ENCODE measurements around the gene WDR43. TPM values are rescaled to one million over a fixed set of nuclear protein-coding genes. Genes with fewer than 3 reads are reported as not detected.
A peak's percentile ranks its signal among the peaks of the same experiment; 100 is the strongest.

WDR43 gene
- total and polyA plus RNA-seq, 9 of the 15 experiments (the other 6 are each of a cell fraction or from before 2014, with no cell fraction given), result 34.6 to 197 (median 105) TPM

DNA sequence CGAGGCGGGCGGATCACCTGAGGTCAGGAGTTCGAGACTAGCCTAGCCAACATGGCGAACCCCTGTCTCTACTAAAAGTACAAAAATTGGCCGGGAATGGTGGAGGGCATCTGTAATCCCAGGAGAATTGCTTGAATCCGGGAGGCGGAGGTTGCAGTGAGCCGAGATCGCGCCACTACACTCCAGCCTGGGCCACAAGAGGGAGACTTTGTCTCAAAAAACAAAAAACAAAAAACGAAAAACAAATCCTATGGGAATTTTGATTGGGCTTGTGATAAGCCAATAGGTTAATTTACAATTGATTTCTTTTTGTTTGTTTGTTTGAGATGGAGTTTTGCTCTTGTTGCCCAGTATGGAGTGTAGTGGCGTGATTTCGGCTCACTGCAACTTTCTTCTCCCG lies 62.4 kb downstream of the WDR43 start:
- no peaks in the 10 kb centered on the region for H3K79me2 ChIP-seq (ENCODE audit: control insufficient read depth, insufficient read depth, low read length)
- peaks cover 4% of the 10 kb centered on the region; the same call in 1 of the 2 replicates for H4K20me1 ChIP-seq (replicated peaks; ENCODE audit: control insufficient read depth, insufficient read depth, low read length)
- 0 out of 2 replicates have a peak overlapping the region, but pooled peaks have one; percentile 6 for H3K4me3 ChIP-seq
- FAIRE-seq, result peak; percentile 72
- H3K27me3 ChIP-seq (ENCODE audit: control insufficient read depth in 2 of 2, insufficient read depth in 2 of 2, low read length in 2 of 2), result peaks cover 16 to 18% of the 10 kb centered on the region in 2 experiments; a peak in 4 of 5 replicates
- no TSS peak for BruUV-seq (replicated peaks)
- H3K4me1 ChIP-seq (replicated peaks in 1 of 2; ENCODE audit: control insufficient read depth in 2 of 2, insufficient read depth in 2 of 2, low read length in 2 of 2), result peaks cover 5 to 6% of the 10 kb centered on the region in 2 experiments; a peak in 4 of 5 replicates
- in situ Hi-C loops (cut with MboI) (loop anchor here (5.0 to 25.0 kb wide), 3 partner anchors 135 to 1105 kb away; no protein-coding TSS in a partner anchor), intact Hi-C loops (cut with micrococcal nuclease) (loop anchor here (5.0 to 10.0 kb wide), 5 partner anchors 55 to 1118 kb away; no protein-coding TSS in a partner anchor)
- 19% methylated on average over 15 of the region's 15 CpGs for WGBS (ENCODE audit: insufficient coverage, low coverage, missing lambda C conversion rate)
- no peak overlapping the region for H3K27ac ChIP-seq (ENCODE audit: extremely low read depth, low read depth, low read length)
- peak overlapping the region; percentile 59; the same call in 1 of the 2 replicates for H3K4me2 ChIP-seq (ENCODE audit: insufficient read depth, low read length)
- 0 out of 3 replicates have a peak, but pooled peaks have one; percentile 38 for ATAC-seq
- peak overlapping the region; percentile 26; the same call in 1 of the 2 replicates for H2AFZ ChIP-seq (ENCODE audit: low read depth, low read length)
- H3K9me1 ChIP-seq (ENCODE audit: control insufficient read depth, insufficient read depth, low read length), result no peaks in the 10 kb centered on the region
- H3K36me3 ChIP-seq (ENCODE audit: control insufficient read depth, insufficient read depth, low read length), result no peaks in the 10 kb centered on the region
- no peak overlapping the region for H3K9ac ChIP-seq (ENCODE audit: insufficient read depth in 1 of 2, low read depth in 2 of 2, low read length in 2 of 2)
- H3K9me3 ChIP-seq (replicated peaks; ENCODE audit: control insufficient read depth, insufficient read depth, low read depth, low read length), result no peaks in the 10 kb centered on the region
- ChIA-PET POLR2A (interaction anchor here (0.7 kb wide), 1 partner anchor 12 kb away, joined by 3 read pairs; no protein-coding TSS in a partner anchor), CTCF (ENCODE audit: low intra/inter-chr PET ratio) (interaction anchor here (0.6 to 3.9 kb wide), 5 partner anchors 62 to 1070 kb away, joined by 3 to 48 read pairs (median 5); no protein-coding TSS in a partner anchor)
- DNase-seq (ENCODE audit: extremely low read depth in 1 of 4, low spot score in 3 of 4), result peak in 1 of 4 experiments; percentile 21
- TF ChIP-seq NCOA1 (IDR thresholded peaks at IDR 0.05; ENCODE audit: low read depth) (no peak), SPI1 (IDR thresholded peaks at IDR 0.05; ENCODE audit: borderline replicate concordance, low read depth, low read length) (no peak), ZNF217 (CRISPR knock-in tag; IDR thresholded peaks at IDR 0.05) (no peak), ZNF184 (CRISPR knock-in tag; IDR thresholded peaks at IDR 0.05) (no peak), ILF3 (IDR thresholded peaks at IDR 0.05; ENCODE audit: borderline replicate concordance) (no peak), BCOR (IDR thresholded peaks at IDR 0.05) (0 out of 2 replicates have a peak, but pooled peaks have one; percentile 9), ZC3H4 (CRISPR knock-in tag; IDR thresholded peaks at IDR 0.05; ENCODE audit: borderline replicate concordance) (no peak), RAD21 (CRISPR knock-in tag; conservative IDR thresholded peaks at IDR 0.05 in 1 of 2, IDR thresholded peaks at IDR 0.05 in 1 of 2) (peak; percentile 56 to 65), U2AF1 (optimal IDR thresholded peaks at IDR 0.05; ENCODE audit: low read depth, low read length) (no peak), NR0B1 (IDR thresholded peaks at IDR 0.05; ENCODE audit: partially characterized antibody) (no peak), MAFK (IDR thresholded peaks at IDR 0.05; ENCODE audit: low read length) (no peak), ZNF780A (CRISPR knock-in tag; IDR thresholded peaks at IDR 0.05) (no peak)
- TF ChIP-seq, protein P1, sequence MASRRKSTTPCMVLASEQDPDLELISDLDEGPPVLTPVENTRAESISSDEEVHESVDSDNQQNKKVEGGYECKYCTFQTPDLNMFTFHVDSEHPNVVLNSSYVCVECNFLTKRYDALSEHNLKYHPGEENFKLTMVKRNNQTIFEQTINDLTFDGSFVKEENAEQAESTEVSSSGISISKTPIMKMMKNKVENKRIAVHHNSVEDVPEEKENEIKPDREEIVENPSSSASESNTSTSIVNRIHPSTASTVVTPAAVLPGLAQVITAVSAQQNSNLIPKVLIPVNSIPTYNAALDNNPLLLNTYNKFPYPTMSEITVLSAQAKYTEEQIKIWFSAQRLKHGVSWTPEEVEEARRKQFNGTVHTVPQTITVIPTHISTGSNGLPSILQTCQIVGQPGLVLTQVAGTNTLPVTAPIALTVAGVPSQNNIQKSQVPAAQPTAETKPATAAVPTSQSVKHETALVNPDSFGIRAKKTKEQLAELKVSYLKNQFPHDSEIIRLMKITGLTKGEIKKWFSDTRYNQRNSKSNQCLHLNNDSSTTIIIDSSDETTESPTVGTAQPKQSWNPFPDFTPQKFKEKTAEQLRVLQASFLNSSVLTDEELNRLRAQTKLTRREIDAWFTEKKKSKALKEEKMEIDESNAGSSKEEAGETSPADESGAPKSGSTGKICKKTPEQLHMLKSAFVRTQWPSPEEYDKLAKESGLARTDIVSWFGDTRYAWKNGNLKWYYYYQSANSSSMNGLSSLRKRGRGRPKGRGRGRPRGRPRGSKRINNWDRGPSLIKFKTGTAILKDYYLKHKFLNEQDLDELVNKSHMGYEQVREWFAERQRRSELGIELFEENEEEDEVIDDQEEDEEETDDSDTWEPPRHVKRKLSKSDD (conservative IDR thresholded peaks at IDR 0.05; ENCODE audit: low read length), result no peak
- TF ChIP-seq, protein P2, sequence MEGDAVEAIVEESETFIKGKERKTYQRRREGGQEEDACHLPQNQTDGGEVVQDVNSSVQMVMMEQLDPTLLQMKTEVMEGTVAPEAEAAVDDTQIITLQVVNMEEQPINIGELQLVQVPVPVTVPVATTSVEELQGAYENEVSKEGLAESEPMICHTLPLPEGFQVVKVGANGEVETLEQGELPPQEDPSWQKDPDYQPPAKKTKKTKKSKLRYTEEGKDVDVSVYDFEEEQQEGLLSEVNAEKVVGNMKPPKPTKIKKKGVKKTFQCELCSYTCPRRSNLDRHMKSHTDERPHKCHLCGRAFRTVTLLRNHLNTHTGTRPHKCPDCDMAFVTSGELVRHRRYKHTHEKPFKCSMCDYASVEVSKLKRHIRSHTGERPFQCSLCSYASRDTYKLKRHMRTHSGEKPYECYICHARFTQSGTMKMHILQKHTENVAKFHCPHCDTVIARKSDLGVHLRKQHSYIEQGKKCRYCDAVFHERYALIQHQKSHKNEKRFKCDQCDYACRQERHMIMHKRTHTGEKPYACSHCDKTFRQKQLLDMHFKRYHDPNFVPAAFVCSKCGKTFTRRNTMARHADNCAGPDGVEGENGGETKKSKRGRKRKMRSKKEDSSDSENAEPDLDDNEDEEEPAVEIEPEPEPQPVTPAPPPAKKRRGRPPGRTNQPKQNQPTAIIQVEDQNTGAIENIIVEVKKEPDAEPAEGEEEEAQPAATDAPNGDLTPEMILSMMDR (IDR thresholded peaks at IDR 0.05 in 2 of 3, conservative IDR thresholded peaks at IDR 0.05 in 1 of 3; ENCODE audit: insufficient read depth in 2 of 3, low read depth in 1 of 3, low read length in 3 of 3), result peak; percentile 54 to 61 (median 59)
- TF ChIP-seq, protein P3, sequence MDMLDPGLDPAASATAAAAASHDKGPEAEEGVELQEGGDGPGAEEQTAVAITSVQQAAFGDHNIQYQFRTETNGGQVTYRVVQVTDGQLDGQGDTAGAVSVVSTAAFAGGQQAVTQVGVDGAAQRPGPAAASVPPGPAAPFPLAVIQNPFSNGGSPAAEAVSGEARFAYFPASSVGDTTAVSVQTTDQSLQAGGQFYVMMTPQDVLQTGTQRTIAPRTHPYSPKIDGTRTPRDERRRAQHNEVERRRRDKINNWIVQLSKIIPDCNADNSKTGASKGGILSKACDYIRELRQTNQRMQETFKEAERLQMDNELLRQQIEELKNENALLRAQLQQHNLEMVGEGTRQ (CRISPR knock-in tag; IDR thresholded peaks at IDR 0.05), result no peak
